Loucy (cell line): ENCODE data around the gene CEP112.

Experiments
- H2AFZ ChIP-seq: fragments of 200-600 bp; sonication (generic); 2 replicates; pipeline ENCODE4 v1.6.0; 2016; ENCODE audit warnings: antibody characterized with exemption, mild to moderate bottlenecking, low read length, moderate library complexity
- H3F3A ChIP-seq: fragments of 200-600 bp; 2 replicates; pipeline ENCODE4 v1.6.0; 2016; ENCODE audit warnings: antibody characterized with exemption, low read depth, mild to moderate bottlenecking
- H3K27me3 ChIP-seq: fragments of 200-600 bp; sonication (generic); 2 replicates; pipeline ENCODE4 v1.6.1; 2014; ENCODE audit warnings: low read length, mild to moderate bottlenecking; ENCODE audit not compliant: insufficient read depth, poor library complexity, severe bottlenecking
- H3K36me3 ChIP-seq: fragments of 200-600 bp; sonication (generic); 2 replicates; pipeline ENCODE4 v1.6.1; 2016; ENCODE audit warnings: low read length; ENCODE audit not compliant: insufficient read depth
- H3K4me1 ChIP-seq: fragments of 200-600 bp; sonication (generic); 2 replicates; pipeline ENCODE4 v1.5.1; 2014; ENCODE audit warnings: low read length, mild to moderate bottlenecking; ENCODE audit not compliant: insufficient read depth, poor library complexity, severe bottlenecking
- H3K4me2 ChIP-seq: fragments of 200-600 bp; sonication (generic); 2 replicates; pipeline ENCODE4 v1.6.0; 2014; ENCODE audit warnings: antibody characterized with exemption, low read length, low read depth, mild to moderate bottlenecking; ENCODE audit not compliant: poor library complexity, severe bottlenecking
- H3K4me3 ChIP-seq: fragments of 200-600 bp; sonication (generic); 2 replicates; pipeline ENCODE4 v1.5.1; 2014; ENCODE audit warnings: low read length, mild to moderate bottlenecking, mixed read lengths; ENCODE audit not compliant: poor library complexity, severe bottlenecking
- H3K79me2 ChIP-seq: fragments of 200-600 bp; sonication (generic); 2 replicates; pipeline ENCODE4 v1.6.1; 2014; ENCODE audit warnings: low read length; ENCODE audit not compliant: insufficient read depth
- H3K9ac ChIP-seq: fragments of 200-600 bp; sonication (generic); 2 replicates; pipeline ENCODE4 v1.6.0; 2014; ENCODE audit warnings: mild to moderate bottlenecking, low read depth, low read length, moderate library complexity; ENCODE audit not compliant: poor library complexity, severe bottlenecking
- H3K9me2 ChIP-seq: fragments of 200-600 bp; sonication (generic); replicated peaks from 2 replicates; pipeline ENCODE4 v1.6.1; 2016; ENCODE audit warnings: low read depth, low read length, mixed read lengths
- H3K9me3 ChIP-seq: fragments of 200-600 bp; sonication (generic); 2 replicates; pipeline ENCODE4 v1.6.1; 2014; ENCODE audit warnings: mild to moderate bottlenecking, antibody characterized with exemption, low read length, low read depth; ENCODE audit not compliant: insufficient read depth
- H4K20me1 ChIP-seq: fragments of 200-600 bp; sonication (generic); 2 replicates; pipeline ENCODE4 v1.6.0; 2014; ENCODE audit warnings: antibody characterized with exemption, low read length, mild to moderate bottlenecking; ENCODE audit not compliant: insufficient read depth, poor library complexity, severe bottlenecking
- CTCF ChIP-seq: fragments of 200-600 bp; sonication (generic); conservative IDR thresholded peaks from 2 replicates; pipeline ENCODE4 v1.5.1; 2014; ENCODE audit warnings: mild to moderate bottlenecking, antibody characterized with exemption, low read length
- EZH2phosphoT487 ChIP-seq: fragments of 200-600 bp; IDR thresholded peaks from 2 replicates; pipeline ENCODE4 v1.6.1; 2018; ENCODE audit warnings: antibody characterized with exemption, mild to moderate bottlenecking, moderate library complexity, borderline replicate concordance

Gene CEP112

GRCh38 chr17:65896889-65897288, 295.0 kb downstream of the CEP112 start:
- no peak overlapping the region for H3K4me2 ChIP-seq
- no peaks in the 10 kb centered on the region for H4K20me1 ChIP-seq
- no peak overlapping the region for H3K9ac ChIP-seq
- no peak for TF ChIP-seq CTCF
- TF ChIP-seq EZH2phosphoT487: no peak
- no peaks in the 10 kb centered on the region for H3F3A ChIP-seq
- H3K9me3 ChIP-seq: no peaks in the 10 kb centered on the region
- H3K79me2 ChIP-seq: no peaks in the 10 kb centered on the region
- no peak overlapping the region for H3K4me3 ChIP-seq
- no peaks in the 10 kb centered on the region for H3K4me1 ChIP-seq
- H3K27me3 ChIP-seq: no peaks in the 10 kb centered on the region
- no peaks in the 10 kb centered on the region for H3K36me3 ChIP-seq
- H2AFZ ChIP-seq: no peak overlapping the region
- H3K9me2 ChIP-seq: no peaks in the 10 kb centered on the region

- H3K4me3 ChIP-seq: no peak overlapping the region
- H4K20me1 ChIP-seq: no peaks in the 10 kb centered on the region
- no peak for TF ChIP-seq CTCF
- TF ChIP-seq EZH2phosphoT487: no peak
- no peak overlapping the region for H3K4me2 ChIP-seq
- H3K9ac ChIP-seq: no peak overlapping the region
- H3F3A ChIP-seq: no peaks in the 10 kb centered on the region
- no peaks in the 10 kb centered on the region for H3K79me2 ChIP-seq
- H3K9me2 ChIP-seq: no peaks in the 10 kb centered on the region
- H2AFZ ChIP-seq: no peak overlapping the region
- H3K27me3 ChIP-seq: no peaks in the 10 kb centered on the region
- no peaks in the 10 kb centered on the region for H3K36me3 ChIP-seq
- no peaks in the 10 kb centered on the region for H3K4me1 ChIP-seq
- H3K9me3 ChIP-seq: no peaks in the 10 kb centered on the region
Observed at GRCh38 chr17:65895969-65896368, 296.0 kb downstream of the CEP112 start.

- no peak overlapping the region for H2AFZ ChIP-seq
Observed at GRCh38 chr17:65893692-65894279, 298.1 kb downstream of the CEP112 start.

More at GRCh38 chr17:65893692-65894279, 298.1 kb downstream of the CEP112 start:
- no peaks in the 10 kb centered on the region for H3K9me2 ChIP-seq
- H3F3A ChIP-seq: no peaks in the 10 kb centered on the region
- no peak overlapping the region for H3K4me2 ChIP-seq
- H3K9ac ChIP-seq: no peak overlapping the region
- H3K36me3 ChIP-seq: no peaks in the 10 kb centered on the region
- no peaks in the 10 kb centered on the region for H3K79me2 ChIP-seq
- no peaks in the 10 kb centered on the region for H3K4me1 ChIP-seq
- no peaks in the 10 kb centered on the region for H4K20me1 ChIP-seq
- no peak overlapping the region for H3K4me3 ChIP-seq
- TF ChIP-seq CTCF: no peak
- TF ChIP-seq EZH2phosphoT487: no peak
- H3K27me3 ChIP-seq: no peaks in the 10 kb centered on the region
- H3K9me3 ChIP-seq: no peaks in the 10 kb centered on the region
